ENCODE results near the gene RNF31.

RNF31 gene

DNA sequence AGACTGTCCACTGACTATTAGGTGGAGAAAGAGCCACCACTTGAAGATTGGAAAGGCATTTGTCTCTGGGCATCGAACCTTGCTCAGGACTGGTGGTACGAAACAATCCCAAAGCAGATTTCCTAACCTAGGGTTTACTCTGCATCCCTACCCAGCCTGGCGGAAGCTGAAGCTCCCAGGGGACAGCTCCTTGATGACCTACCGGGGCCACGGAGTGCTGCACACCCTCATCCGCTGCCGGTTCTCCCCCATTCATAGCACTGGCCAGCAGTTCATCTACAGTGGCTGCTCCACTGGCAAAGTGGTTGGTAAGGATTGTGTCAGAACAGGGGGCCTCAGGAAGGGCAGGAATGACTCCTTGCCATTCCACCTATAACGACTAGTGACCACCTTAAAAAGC, 26.1 kb upstream of the RNF31 start:
- no peak for TF ChIP-seq ZNF274 (IDR thresholded peaks at IDR 0.05; ENCODE audit: low read depth, low read length)
- no peak for TF ChIP-seq YY1 (IDR thresholded peaks at IDR 0.05; ENCODE audit: insufficient read depth, insufficient read length)
- no peak for TF ChIP-seq SUZ12 (IDR thresholded peaks at IDR 0.05; ENCODE audit: extremely low read depth, insufficient read depth, insufficient read length)
- H3K36me3 ChIP-seq (ENCODE audit: insufficient read depth, insufficient read length, low read length) = peaks cover 50% of the 10 kb centered on the region
- no peak for DNase-seq (ENCODE audit: low read depth, low spot score)
- H3K4me1 ChIP-seq (ENCODE audit: insufficient read depth, insufficient read length) = peaks cover 3% of the 10 kb centered on the region
- no peaks in the 10 kb centered on the region for H3K27me3 ChIP-seq (ENCODE audit: insufficient read depth, insufficient read length)
- H3K9ac ChIP-seq (ENCODE audit: insufficient read length, low read depth) = no peak overlapping the region
- H3K9me3 ChIP-seq (ENCODE audit: insufficient read depth, low read length) = no peaks in the 10 kb centered on the region
- H3K4me3 ChIP-seq (ENCODE audit: insufficient read length, low read depth) = no peak overlapping the region

DNA sequence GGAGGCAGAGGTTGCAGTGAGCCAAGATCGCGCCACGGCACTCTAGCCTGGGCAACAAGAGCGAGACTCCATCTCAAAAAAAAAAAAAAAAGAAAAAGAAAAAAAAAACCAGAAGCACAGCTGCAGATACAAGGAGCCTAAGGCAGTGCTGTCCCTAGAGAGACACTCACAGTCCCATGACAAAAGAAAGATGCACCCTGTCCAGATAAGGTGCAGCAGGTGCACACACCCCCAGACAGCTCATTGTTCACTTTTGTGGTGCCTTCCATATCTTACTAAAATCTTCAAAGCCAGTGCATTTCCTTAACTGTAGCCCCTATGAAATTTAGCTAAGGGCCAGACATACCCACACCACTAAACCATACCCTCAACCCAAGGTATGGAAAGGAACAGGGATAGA, 24.9 kb upstream of the RNF31 start:
- DNase-seq (ENCODE audit: low read depth, low spot score) = no peak

DNA sequence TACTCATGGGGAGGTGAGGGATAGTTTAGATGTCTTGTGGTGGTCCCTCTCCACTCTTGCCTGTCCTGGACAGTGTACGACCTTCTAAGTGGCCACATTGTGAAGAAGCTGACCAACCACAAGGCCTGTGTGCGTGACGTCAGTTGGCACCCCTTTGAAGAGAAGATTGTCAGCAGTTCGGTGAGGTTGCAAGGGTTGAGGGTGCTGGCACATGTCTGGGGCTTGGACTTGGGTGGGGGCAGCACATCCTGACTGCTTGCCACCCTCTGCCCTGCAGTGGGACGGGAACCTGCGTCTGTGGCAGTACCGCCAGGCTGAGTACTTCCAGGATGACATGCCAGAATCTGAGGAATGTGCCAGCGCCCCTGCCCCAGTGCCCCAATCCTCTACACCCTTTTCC, 24.4 kb upstream of the RNF31 start:
- Histone ChIP-seq H3K27me3 (ENCODE audit: insufficient read depth, insufficient read length) (no peaks in the 10 kb centered on the region), H3K4me1 (ENCODE audit: insufficient read depth, insufficient read length) (no peaks in the 10 kb centered on the region), H3K9ac (ENCODE audit: insufficient read length, low read depth) (no peak overlapping the region), H3K9me3 (ENCODE audit: insufficient read depth, low read length) (no peaks in the 10 kb centered on the region), H3K36me3 (ENCODE audit: insufficient read depth, insufficient read length, low read length) (peaks cover 37% of the 10 kb centered on the region), H3K4me3 (ENCODE audit: insufficient read length, low read depth) (no peak overlapping the region)
- TF ChIP-seq SUZ12 (IDR thresholded peaks at IDR 0.05; ENCODE audit: extremely low read depth, insufficient read depth, insufficient read length) (no peak), YY1 (IDR thresholded peaks at IDR 0.05; ENCODE audit: insufficient read depth, insufficient read length) (no peak), ZNF274 (IDR thresholded peaks at IDR 0.05; ENCODE audit: low read depth, low read length) (no peak)
- DNase-seq (ENCODE audit: low read depth, low spot score) = no peak

More for the DNA sequence above, 24.9 kb upstream of the RNF31 start:
- TF ChIP-seq YY1 (IDR thresholded peaks at IDR 0.05; ENCODE audit: insufficient read depth, insufficient read length) (no peak), SUZ12 (IDR thresholded peaks at IDR 0.05; ENCODE audit: extremely low read depth, insufficient read depth, insufficient read length) (no peak), ZNF274 (IDR thresholded peaks at IDR 0.05; ENCODE audit: low read depth, low read length) (no peak)
- Histone ChIP-seq H3K4me1 (ENCODE audit: insufficient read depth, insufficient read length) (no peaks in the 10 kb centered on the region), H3K9me3 (ENCODE audit: insufficient read depth, low read length) (no peaks in the 10 kb centered on the region), H3K4me3 (ENCODE audit: insufficient read length, low read depth) (no peak overlapping the region), H3K36me3 (ENCODE audit: insufficient read depth, insufficient read length, low read length) (peaks cover 42% of the 10 kb centered on the region), H3K9ac (ENCODE audit: insufficient read length, low read depth) (no peak overlapping the region), H3K27me3 (ENCODE audit: insufficient read depth, insufficient read length) (no peaks in the 10 kb centered on the region)

DNA sequence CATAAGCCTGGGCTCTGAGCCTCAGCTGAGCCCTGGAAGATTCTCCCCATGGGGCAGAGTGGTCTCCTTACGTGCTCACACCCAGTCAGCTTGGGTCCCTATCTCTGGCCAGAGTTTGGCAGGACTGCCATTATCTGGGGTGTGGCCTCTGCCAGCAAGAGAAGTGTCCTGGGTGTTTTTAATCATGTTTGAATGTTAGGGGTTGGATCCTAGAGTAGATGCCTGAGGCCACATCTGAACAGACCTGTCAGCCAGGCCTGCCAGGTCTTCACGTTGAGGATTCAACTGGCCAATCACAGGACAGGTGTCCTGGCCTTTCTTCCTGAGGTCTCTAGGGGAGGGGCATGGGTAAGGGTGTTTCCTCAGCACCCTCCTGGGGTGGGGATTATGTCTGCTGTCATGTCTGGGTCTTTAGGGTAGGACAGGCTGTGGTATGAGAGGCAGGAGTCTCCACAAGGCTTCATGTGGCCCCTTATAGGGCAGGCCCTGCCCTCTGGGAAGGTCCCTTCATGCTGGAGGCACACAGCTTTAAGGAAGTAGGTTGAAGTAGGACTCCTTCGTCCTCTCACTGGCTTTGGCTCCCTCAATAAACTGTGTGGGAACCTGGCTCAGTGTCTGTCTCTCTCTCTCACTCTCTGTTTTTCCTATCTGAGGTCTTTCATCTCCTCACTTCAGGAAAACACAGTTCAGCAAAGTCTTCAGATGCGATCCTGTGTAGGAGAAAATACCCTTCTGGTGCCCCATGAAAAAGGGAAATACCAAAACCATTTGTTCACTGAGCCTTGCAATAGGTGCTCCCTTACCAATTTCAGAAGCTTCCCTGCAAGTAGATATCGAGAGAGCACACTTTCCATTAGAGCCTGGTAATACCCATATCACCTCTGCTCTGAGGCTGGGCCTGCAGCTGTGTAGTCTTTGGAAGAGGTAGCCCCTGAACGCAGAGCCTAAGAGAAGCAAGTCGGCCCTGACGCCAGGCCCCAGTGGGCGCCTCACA, 23.6 kb upstream of the RNF31 start:
- TF ChIP-seq ZNF274 (IDR thresholded peaks at IDR 0.05; ENCODE audit: low read depth, low read length) = no peak
- TF ChIP-seq YY1 (IDR thresholded peaks at IDR 0.05; ENCODE audit: insufficient read depth, insufficient read length) = no peak
- Histone ChIP-seq H3K27me3 (ENCODE audit: insufficient read depth, insufficient read length) (no peaks in the 10 kb centered on the region), H3K4me1 (ENCODE audit: insufficient read depth, insufficient read length) (no peaks in the 10 kb centered on the region), H3K4me3 (ENCODE audit: insufficient read length, low read depth) (no peak overlapping the region), H3K9ac (ENCODE audit: insufficient read length, low read depth) (no peak overlapping the region), H3K36me3 (ENCODE audit: insufficient read depth, insufficient read length, low read length) (peaks cover 29% of the 10 kb centered on the region), H3K9me3 (ENCODE audit: insufficient read depth, low read length) (no peaks in the 10 kb centered on the region)
- no peak for DNase-seq (ENCODE audit: low read depth, low spot score)

DNA sequence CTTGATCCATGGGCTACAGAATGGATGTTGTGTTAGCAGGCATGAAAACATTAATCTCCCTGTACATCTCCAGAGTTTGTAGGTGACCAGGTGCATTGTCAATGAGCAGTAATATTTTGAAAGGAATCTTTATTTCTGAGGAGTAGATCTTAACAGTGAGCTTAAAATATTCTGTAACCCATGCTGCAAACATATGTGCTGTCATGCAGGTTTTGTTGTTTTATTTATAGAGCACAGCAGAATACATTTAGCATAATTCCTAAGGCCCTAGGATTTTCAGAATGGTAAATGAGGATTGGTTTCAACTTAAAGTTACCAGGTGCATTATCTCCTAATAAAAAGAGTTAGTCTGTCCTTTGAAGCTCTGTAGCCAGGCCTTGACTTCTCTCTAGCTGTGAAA, 20.4 kb upstream of the RNF31 start:
- Histone ChIP-seq H3K4me1 (ENCODE audit: insufficient read depth, insufficient read length) (peaks cover 2% of the 10 kb centered on the region), H3K36me3 (ENCODE audit: insufficient read depth, insufficient read length, low read length) (peaks cover 6% of the 10 kb centered on the region), H3K4me3 (ENCODE audit: insufficient read length, low read depth) (no peak overlapping the region), H3K27me3 (ENCODE audit: insufficient read depth, insufficient read length) (no peaks in the 10 kb centered on the region), H3K9me3 (ENCODE audit: insufficient read depth, low read length) (no peaks in the 10 kb centered on the region), H3K9ac (ENCODE audit: insufficient read length, low read depth) (no peak overlapping the region)
- no peak for DNase-seq (ENCODE audit: low read depth, low spot score)
- TF ChIP-seq ZNF274 (IDR thresholded peaks at IDR 0.05; ENCODE audit: low read depth, low read length) (no peak), YY1 (IDR thresholded peaks at IDR 0.05; ENCODE audit: insufficient read depth, insufficient read length) (no peak), SUZ12 (IDR thresholded peaks at IDR 0.05; ENCODE audit: extremely low read depth, insufficient read depth, insufficient read length) (no peak)

DNA sequence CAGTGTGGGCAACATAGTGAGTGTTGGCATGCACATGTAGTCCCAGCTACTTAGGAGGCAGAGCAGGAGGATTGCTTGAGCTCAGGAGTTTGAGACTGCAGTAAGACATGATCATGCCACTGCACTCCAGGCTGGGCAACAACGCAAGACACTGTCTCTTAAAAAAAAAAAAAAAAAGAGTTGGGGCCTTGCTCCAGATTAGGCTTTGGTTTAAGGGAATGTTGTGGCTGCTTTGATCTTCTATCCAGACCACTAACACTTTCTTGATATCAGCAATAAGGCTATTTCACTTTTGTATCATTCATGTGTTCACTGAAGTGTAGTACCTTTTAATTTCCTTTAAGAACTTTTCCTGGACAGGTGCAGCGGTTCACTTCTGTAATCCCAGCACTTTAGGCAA, 19.6 kb upstream of the RNF31 start:
- Histone ChIP-seq H3K36me3 (ENCODE audit: insufficient read depth, insufficient read length, low read length) (peaks cover 6% of the 10 kb centered on the region), H3K4me1 (ENCODE audit: insufficient read depth, insufficient read length) (peaks cover 7% of the 10 kb centered on the region), H3K27me3 (ENCODE audit: insufficient read depth, insufficient read length) (no peaks in the 10 kb centered on the region), H3K9ac (ENCODE audit: insufficient read length, low read depth) (no peak overlapping the region), H3K9me3 (ENCODE audit: insufficient read depth, low read length) (no peaks in the 10 kb centered on the region), H3K4me3 (ENCODE audit: insufficient read length, low read depth) (no peak overlapping the region)
- TF ChIP-seq SUZ12 (IDR thresholded peaks at IDR 0.05; ENCODE audit: extremely low read depth, insufficient read depth, insufficient read length) = no peak
- TF ChIP-seq ZNF274 (IDR thresholded peaks at IDR 0.05; ENCODE audit: low read depth, low read length) = no peak
- no peak for TF ChIP-seq YY1 (IDR thresholded peaks at IDR 0.05; ENCODE audit: insufficient read depth, insufficient read length)
- DNase-seq (ENCODE audit: low read depth, low spot score) = no peak

DNA sequence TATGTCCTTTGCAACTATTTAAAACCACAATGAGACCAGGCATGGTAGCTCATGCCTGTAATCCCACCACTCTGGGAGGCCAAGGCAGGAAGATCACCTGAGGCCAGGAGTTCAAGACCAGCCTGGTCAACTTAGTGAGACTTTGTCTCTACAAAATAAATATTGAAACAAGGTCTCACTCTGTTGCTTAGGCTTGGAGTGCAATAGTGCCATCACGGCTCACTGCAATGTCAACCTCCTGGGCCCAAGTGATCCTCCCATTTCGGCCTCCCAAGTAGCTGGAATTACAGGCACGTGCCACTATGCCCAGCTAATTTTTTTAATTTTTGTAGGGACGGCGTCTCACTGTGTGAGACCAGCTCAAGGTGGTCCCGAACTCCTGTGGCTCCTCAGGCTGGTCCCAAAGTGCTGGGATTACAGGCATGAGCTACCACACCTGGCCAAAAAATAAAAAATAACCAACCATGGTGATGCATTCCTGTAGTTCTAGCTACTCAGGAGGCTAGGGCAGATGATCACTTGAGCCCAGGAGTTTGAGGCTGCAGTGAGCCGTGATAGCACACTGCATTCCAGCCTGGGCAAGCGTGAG, 17.8 kb upstream of the RNF31 start:
- no peaks in the 10 kb centered on the region for H3K9me3 ChIP-seq (ENCODE audit: insufficient read depth, low read length)
- no peak for DNase-seq (ENCODE audit: low read depth, low spot score)
- TF ChIP-seq SUZ12 (IDR thresholded peaks at IDR 0.05; ENCODE audit: extremely low read depth, insufficient read depth, insufficient read length) (no peak), YY1 (IDR thresholded peaks at IDR 0.05; ENCODE audit: insufficient read depth, insufficient read length) (no peak), ZNF274 (IDR thresholded peaks at IDR 0.05; ENCODE audit: low read depth, low read length) (no peak)
- no peak overlapping the region for H3K4me3 ChIP-seq (ENCODE audit: insufficient read length, low read depth)
- H3K27me3 ChIP-seq (ENCODE audit: insufficient read depth, insufficient read length) = no peaks in the 10 kb centered on the region
- no peak overlapping the region for H3K9ac ChIP-seq (ENCODE audit: insufficient read length, low read depth)
- H3K4me1 ChIP-seq (ENCODE audit: insufficient read depth, insufficient read length) = peaks cover 7% of the 10 kb centered on the region
- no peaks in the 10 kb centered on the region for H3K36me3 ChIP-seq (ENCODE audit: insufficient read depth, insufficient read length, low read length)

Measured in NT2/D1 (cell line).